ENCODE results near the gene CACNA1G.

Gene CACNA1G

DNA sequence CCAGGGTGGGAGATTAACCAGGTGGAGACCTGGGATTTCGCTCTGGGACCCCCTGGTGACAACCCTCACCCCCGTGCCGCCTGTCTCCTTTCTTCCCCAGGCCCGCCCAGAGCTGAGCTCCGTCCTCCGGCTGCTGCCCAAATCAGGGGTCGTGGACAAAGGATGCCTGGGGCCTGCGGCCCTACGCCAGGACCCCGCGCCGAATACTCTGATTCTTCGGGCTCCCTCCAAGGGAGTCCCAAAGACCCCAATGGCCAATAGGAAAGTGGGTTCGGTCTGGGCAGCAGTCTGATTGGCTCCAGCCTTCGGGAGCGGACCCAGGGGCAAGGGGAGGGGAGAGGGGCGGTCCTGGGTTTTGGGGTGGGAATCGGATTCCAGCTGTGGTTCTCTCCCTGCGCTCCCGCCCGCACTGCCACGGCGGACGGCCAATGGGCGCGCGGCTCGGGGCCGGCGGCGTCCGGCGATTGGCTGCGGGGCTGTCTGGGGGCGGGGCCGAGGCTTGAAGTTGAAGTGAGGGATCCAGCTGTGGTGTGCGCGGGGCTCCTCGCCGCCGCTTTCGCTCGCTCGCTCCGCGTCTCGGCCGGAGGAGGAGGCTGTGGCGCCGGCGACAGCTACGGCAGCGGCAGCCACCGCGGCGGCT is at the start of gene CACNA1G:
Gene CACNA1G (plus strand): TSS at position 531 of the 640 bp plus-strand sequence. CDS start 745 bp downstream, outside the sequence.
- peak; percentile 80 for DNase-seq (ENCODE audit: low spot score)

GRCh38 chr17:50511058-50511457 is 49.5 kb upstream of the CACNA1G start:
- no peak for DNase-seq (ENCODE audit: low spot score)

DNA sequence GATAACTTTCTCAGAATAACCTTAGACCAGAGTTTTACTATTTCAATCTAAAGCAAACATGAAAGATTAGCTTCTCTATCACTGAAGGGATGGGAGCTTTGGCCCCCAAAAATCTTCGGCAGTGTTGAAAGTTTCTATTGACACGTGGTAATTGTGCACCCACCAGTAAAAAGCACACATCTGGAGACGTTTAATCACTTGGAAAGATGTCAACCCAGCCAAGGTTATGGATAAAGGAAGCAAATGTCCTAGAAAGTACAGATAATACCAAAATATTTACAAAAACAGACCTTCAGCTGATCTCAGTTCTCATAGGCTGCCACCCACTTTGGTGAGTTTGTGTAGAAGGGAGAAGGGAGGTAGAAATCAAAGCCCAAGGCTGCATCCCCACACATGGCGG is 47.0 kb upstream of the CACNA1G start:
- DNase-seq (ENCODE audit: low spot score) = no peak

GRCh38 chr17:50514388-50514787 is 46.1 kb upstream of the CACNA1G start:
- DNase-seq (ENCODE audit: low spot score) = no peak

GRCh38 chr17:50514936-50515702 is 45.4 kb upstream of the CACNA1G start:
- no peak for DNase-seq (ENCODE audit: low spot score)

- no peak for DNase-seq (ENCODE audit: low spot score)
Observed at GRCh38 chr17:50517011-50517410, 43.5 kb upstream of the CACNA1G start.

DNA sequence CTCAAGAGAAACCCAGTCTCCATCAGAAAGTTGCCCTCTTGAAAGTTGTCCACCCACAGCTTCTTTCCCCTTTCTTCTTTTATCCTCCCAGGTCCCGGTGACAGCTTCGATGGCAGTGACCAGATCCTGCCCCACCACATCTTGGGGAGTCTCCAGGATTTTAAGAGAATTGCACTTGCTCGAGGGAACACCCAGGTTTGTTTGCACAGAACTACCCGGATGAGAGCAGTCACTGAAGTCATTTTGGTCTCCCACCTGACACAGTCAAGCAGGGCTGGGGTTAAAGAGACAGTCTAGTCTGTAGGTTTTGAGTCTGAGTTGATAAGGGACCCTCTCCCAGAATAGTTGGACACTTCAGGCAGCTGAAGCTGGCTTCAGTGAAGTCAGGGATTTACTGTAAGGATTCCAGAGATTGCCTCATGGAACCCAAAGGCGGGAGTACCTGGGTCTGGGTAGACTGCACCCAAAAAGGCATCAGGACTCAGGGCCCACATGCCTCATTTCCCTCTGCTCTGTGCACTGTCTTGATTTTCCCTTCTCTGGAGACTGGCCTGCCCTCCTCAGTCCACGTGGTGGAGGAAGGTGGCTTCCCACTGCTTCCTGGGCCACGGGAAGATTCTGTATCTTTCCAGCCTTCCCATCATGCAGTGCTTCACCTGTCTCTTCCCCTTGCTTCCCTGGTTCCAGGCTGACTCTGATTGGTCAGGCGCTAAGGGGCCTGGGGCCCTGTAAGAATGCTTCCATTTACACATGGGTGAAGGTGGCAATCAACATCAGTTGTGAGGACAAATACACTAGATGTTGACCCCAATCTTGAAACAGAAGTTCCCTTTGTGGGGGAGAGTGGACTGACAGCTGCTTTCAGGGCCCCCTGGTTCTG is 42.8 kb upstream of the CACNA1G start:
- DNase-seq (ENCODE audit: low spot score) = no peak

- no peak for DNase-seq (ENCODE audit: low spot score)
Observed at GRCh38 chr17:50518384-50519023, 42.0 kb upstream of the CACNA1G start.

DNA sequence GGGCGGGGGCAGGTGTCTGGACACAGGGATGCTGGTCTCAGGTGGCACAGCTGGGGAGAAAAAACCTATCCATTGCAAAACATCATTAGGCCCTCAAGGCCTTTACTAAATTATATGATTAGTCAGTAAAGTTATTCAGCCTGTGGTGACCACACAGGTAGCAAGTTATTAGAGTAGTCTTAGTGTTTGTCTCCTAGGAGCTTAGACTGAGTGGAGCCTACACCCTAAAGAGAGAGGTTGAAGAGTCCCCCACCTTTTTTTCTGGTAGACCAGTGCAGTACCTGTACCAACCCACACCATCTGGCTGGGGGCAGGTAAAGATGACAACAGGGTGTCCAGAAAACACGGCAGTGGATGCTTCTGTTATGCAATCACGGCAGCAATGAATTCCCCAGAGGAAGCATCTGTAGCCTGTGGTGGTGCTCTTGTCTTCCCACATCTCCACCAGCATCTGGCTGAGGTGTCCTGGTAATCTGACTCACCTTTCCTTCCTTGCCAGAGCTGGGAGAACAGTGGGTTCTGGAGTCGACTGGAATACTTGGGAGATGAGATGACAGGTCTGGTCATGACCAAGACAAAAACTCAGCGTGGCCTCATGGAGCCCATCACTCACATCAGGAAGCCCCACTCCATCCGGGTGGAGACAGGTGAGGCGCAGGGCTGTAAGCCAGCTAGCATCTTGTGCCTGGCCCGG is 41.2 kb upstream of the CACNA1G start:
- DNase-seq (ENCODE audit: low spot score) = no peak

DNA sequence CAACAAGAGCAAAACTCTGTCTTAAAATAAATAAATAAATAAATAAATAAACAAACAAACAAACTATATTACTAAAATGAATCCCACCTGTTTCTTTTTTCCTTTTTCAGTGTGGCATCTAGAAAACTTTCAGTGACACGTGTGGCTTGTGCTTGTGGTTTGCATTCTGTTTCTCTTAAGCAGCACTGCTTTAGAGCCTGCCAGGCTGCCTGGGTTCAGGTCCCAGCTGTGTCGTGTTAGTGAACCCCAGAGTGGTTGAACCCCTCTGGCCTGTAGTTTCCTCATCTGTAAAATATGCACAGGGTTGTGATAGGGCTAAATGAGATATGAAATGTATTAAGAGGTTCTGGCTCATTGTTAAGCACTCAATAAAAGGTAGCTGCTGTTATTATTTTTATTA is 40.0 kb upstream of the CACNA1G start:
- no peak for DNase-seq (ENCODE audit: low spot score)

GRCh38 chr17:50521514-50521913 is 39.0 kb upstream of the CACNA1G start:
- DNase-seq (ENCODE audit: low spot score) = no peak

- no peak for DNase-seq (ENCODE audit: low spot score)
Observed at GRCh38 chr17:50522766-50523165, 37.7 kb upstream of the CACNA1G start.

DNA sequence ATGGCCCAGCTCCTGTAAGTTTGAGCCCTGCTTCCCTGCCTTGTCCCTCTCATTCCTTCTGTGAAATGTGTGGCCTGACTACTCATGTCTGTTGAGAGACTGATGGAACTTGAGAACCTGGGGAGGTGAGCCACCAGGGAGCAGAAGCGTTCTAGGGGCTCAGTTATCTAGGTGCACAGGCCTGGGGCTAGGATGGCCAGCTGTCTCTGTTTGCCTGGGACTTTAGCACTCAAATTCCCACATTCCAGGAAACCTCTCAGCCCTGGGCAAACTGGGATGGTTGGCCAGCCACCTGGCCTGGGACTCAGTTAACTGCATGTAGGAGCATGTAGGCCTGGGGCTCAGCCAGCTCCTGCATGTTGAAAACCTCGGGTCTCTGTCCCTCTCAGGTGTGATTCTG is 37.3 kb upstream of the CACNA1G start:
- no peak for DNase-seq (ENCODE audit: low spot score)

GRCh38 chr17:50524838-50525237 is 35.7 kb upstream of the CACNA1G start:
- DNase-seq (ENCODE audit: low spot score) = no peak

DNA sequence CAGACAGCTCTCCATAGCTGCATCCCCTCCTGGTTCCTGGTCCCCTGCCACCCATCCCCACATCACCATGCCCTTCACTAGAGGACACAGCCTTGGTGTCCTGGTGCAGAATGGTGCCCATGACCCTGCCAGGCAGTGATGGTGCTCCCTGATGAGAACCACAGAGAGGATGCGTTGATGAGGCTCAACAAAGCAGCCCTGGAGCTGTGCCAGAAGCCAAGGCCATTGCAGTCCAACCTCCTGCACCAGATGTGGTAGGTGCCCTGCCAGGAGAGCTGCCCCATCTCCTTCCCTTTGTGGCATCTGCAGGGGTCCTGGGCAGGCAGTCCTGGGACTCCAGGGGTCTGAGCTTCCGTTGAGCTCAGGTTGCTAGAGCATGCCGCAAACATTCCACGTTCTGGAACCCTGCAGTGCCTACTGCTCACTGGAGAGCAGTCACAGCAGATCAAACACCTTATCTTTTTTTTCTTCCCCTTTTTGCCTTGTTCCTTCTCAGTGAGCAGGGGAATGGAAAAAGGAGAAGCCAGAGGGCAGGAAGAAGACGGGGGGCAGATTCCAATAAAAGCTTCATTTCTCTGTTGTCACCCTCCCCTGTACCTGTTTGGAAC is 33.3 kb upstream of the CACNA1G start:
- no peak for DNase-seq (ENCODE audit: low spot score)

- DNase-seq (ENCODE audit: low spot score) = no peak
Observed at GRCh38 chr17:50527949-50528474, 32.5 kb upstream of the CACNA1G start.

DNA sequence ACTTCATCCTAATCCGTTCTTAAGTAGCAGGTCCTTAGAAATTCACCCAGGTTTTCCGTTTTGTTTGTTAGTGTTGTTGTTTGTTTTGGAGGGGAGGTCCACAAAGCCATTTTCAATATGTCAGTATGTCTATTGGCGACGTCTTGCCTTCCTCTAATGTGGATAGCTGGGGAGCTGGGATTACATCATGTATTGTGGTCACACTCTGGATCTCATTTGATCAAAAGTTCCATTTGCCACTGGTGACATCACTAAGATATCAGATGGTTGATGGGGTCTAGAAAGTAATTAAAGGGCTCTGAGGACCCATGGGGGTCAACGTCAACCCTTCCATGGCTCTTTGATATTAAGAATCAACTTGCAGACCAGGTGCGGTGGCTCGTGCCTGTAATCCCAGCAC is 30.7 kb upstream of the CACNA1G start:
- no peak for DNase-seq (ENCODE audit: low spot score)

- no peak for DNase-seq (ENCODE audit: low spot score)
Observed at GRCh38 chr17:50531428-50532025, 29.0 kb upstream of the CACNA1G start.

GRCh38 chr17:50532452-50533024 is 28.0 kb upstream of the CACNA1G start, which contains the start of gene EPN3:
EPN3 (plus strand) TSS chr17:50532735; CDS start chr17:50536557, 3,822 bp downstream.
- DNase-seq (ENCODE audit: low spot score) = no peak

DNA sequence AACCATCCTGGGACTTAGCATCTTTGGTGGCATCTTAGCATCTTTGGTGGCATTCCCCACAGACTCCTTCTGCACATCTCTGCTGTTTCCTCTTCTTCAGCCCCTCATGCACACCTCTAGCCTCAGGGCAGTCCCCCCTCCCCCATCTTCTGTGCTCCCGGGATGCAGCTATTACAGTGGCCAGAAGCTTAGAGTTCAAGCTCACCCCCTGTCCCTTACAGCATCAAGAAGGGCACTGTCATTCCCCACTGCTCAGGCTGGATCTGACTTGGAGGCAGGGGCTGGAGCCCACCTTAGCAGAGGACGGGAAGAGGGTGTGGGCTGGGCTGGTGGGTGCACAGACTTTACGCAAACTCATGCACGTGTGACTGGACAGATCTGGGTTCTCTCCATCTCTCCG is 27.3 kb upstream of the CACNA1G start:
- DNase-seq (ENCODE audit: low spot score) = no peak

Measured in Ammon's horn (tissue), 1 donor.